Measurements from ENCODE around the gene TRPM8. TPM values are rescaled to one million over a fixed set of nuclear protein-coding genes. Genes with fewer than 3 reads are reported as not detected.

TRPM8 gene
- total RNA-seq, 2 donors from 2014 or later: not detected

GRCh38 chr2:233944722-233945121 is 27.5 kb downstream of the TRPM8 start:
- no peak overlapping the region for H3K27ac ChIP-seq
- TF ChIP-seq CTCF (IDR thresholded peaks at IDR 0.05): no peak
- H3K4me3 ChIP-seq: no peak overlapping the region
- DNase-seq (ENCODE audit: low spot score): no peak
- no peaks in the 10 kb centered on the region for H3K9me3 ChIP-seq
- H3K4me1 ChIP-seq (ENCODE audit: control insufficient read depth in 1 of 2, low read depth in 2 of 2): no peaks in the 10 kb centered on the region
- no peak for ATAC-seq (ENCODE audit: insufficient number of reproducible peaks, low FRiP score, low read depth)
- H3K27me3 ChIP-seq (replicated peaks; ENCODE audit: insufficient read depth): no peaks in the 10 kb centered on the region
- no peaks in the 10 kb centered on the region for H3K36me3 ChIP-seq

- DNase-seq (ENCODE audit: low spot score) (no peak), ATAC-seq (ENCODE audit: insufficient number of reproducible peaks, low FRiP score, low read depth) (no peak)
- no peaks in the 10 kb centered on the region for H3K27me3 ChIP-seq (replicated peaks; ENCODE audit: insufficient read depth)
- H3K4me3 ChIP-seq: no peak overlapping the region
- no peak for TF ChIP-seq CTCF (IDR thresholded peaks at IDR 0.05)
- H3K36me3 ChIP-seq: no peaks in the 10 kb centered on the region
- no peak overlapping the region for H3K27ac ChIP-seq
- H3K9me3 ChIP-seq: no peaks in the 10 kb centered on the region
- no peaks in the 10 kb centered on the region for H3K4me1 ChIP-seq (ENCODE audit: control insufficient read depth in 1 of 2, low read depth in 2 of 2)
Observed at GRCh38 chr2:233945146-233945545, 28.0 kb downstream of the TRPM8 start.

- TF ChIP-seq CTCF (IDR thresholded peaks at IDR 0.05): no peak
- ATAC-seq (ENCODE audit: insufficient number of reproducible peaks, low FRiP score, low read depth) (no peak), DNase-seq (ENCODE audit: low spot score) (no peak)
- Histone ChIP-seq H3K27ac (no peak overlapping the region), H3K4me3 (no peak overlapping the region), H3K9me3 (no peaks in the 10 kb centered on the region), H3K36me3 (no peaks in the 10 kb centered on the region), H3K27me3 (replicated peaks; ENCODE audit: insufficient read depth) (no peaks in the 10 kb centered on the region), H3K4me1 (ENCODE audit: control insufficient read depth in 1 of 2, low read depth in 2 of 2) (no peaks in the 10 kb centered on the region)
Observed at GRCh38 chr2:233950078-233950825, 33.1 kb downstream of the TRPM8 start.

GRCh38 chr2:233952335-233952734 is 35.2 kb downstream of the TRPM8 start:
- no peak for ATAC-seq (ENCODE audit: insufficient number of reproducible peaks, low FRiP score, low read depth)
- no peak overlapping the region for H3K4me3 ChIP-seq
- H3K27me3 ChIP-seq (replicated peaks; ENCODE audit: insufficient read depth): no peaks in the 10 kb centered on the region
- H3K9me3 ChIP-seq: no peaks in the 10 kb centered on the region
- no peak for DNase-seq (ENCODE audit: low spot score)
- no peaks in the 10 kb centered on the region for H3K36me3 ChIP-seq
- H3K27ac ChIP-seq: no peak overlapping the region
- no peak for TF ChIP-seq CTCF (IDR thresholded peaks at IDR 0.05)
- no peaks in the 10 kb centered on the region for H3K4me1 ChIP-seq (ENCODE audit: control insufficient read depth in 1 of 2, low read depth in 2 of 2)

GRCh38 chr2:233953087-233953801 is 36.1 kb downstream of the TRPM8 start:
- ATAC-seq (ENCODE audit: insufficient number of reproducible peaks, low FRiP score, low read depth): no peak
- H3K36me3 ChIP-seq: no peaks in the 10 kb centered on the region
- DNase-seq (ENCODE audit: low spot score): no peak
- H3K27ac ChIP-seq: no peak overlapping the region
- no peaks in the 10 kb centered on the region for H3K4me1 ChIP-seq (ENCODE audit: control insufficient read depth in 1 of 2, low read depth in 2 of 2)
- no peaks in the 10 kb centered on the region for H3K27me3 ChIP-seq (replicated peaks; ENCODE audit: insufficient read depth)
- H3K4me3 ChIP-seq: no peak overlapping the region
- TF ChIP-seq CTCF (IDR thresholded peaks at IDR 0.05): no peak
- H3K9me3 ChIP-seq: no peaks in the 10 kb centered on the region

All from thoracic aorta (tissue), 2 donors.